PC-3 (cell line): Measurements from ENCODE around the gene RABGAP1L. TPM values are rescaled to one million over a fixed set of nuclear protein-coding genes. Genes with fewer than 3 reads are reported as not detected.
A peak's percentile ranks its signal among the peaks of the same experiment; 100 is the strongest.

Experiments
- ATAC-seq: fragments of 200-7000 bp; cut with Tn5 transposase; 2 replicates; pipeline ENCODE4 v1.9.1; 2020; ENCODE audit warnings: mild to moderate bottlenecking, moderate library complexity
- BruUV-seq: library from RNA; stranded (reverse); fragments of 400-500 nt; replicated peaks from 2 replicates; lab custom pipeline; 2021; lab: Mats Ljungman, UMichigan
- CTCF ChIA-PET: fragments of 300-600 bp; sonication (Branson Sonifier 250); formaldehyde crosslinking; loops from one replicate; lab custom pipeline; 2022; ENCODE audit warnings: antibody characterized with exemption; lab: Charles Lee
- POLR2A ChIA-PET: fragments of 300-600 bp; sonication (Branson Sonifier 250); formaldehyde crosslinking; loops from one replicate; lab custom pipeline; 2022; ENCODE audit warnings: antibody characterized with exemption; ENCODE audit not compliant: unreplicated experiment; lab: Charles Lee
- DNase-seq: peaks from one replicate; pipeline ENCODE4 v3.0.0-alpha.2; 2015
- H2AFZ ChIP-seq: fragments of 300-600 bp; sonication (generic); 2 replicates; pipeline ENCODE4 v1.6.0; 2016; ENCODE audit warnings: antibody characterized with exemption, low read length
- H3F3A ChIP-seq: fragments of 300-600 bp; sonication (generic); one replicate; pipeline ENCODE4 v1.6.0; 2017; ENCODE audit warnings: antibody characterized with exemption, low read length, control low read depth, mild to moderate bottlenecking; ENCODE audit not compliant: unreplicated experiment
- H3K27ac ChIP-seq: fragments of 300-600 bp; sonication (generic); 2 replicates; pipeline ENCODE4 v1.5.1; 2016; ENCODE audit warnings: mild to moderate bottlenecking, low read length
- H3K27me3 ChIP-seq: fragments of 300-600 bp; sonication (generic); 2 replicates; pipeline ENCODE4 v1.6.1; 2016; ENCODE audit warnings: low read length, mixed read lengths
- H3K36me3 ChIP-seq: fragments of 300-600 bp; sonication (generic); 2 replicates; pipeline ENCODE4 v1.6.1; 2016; ENCODE audit warnings: low read depth, mixed run types, low read length, mixed read lengths
- H3K4me1 ChIP-seq: fragments of 300-600 bp; sonication (generic); 2 replicates; pipeline ENCODE4 v1.5.1; 2016; ENCODE audit warnings: low read length; ENCODE audit not compliant: insufficient read depth
- H3K4me2 ChIP-seq: fragments of 300-600 bp; sonication (generic); 2 replicates; pipeline ENCODE4 v1.6.0; 2016; ENCODE audit warnings: low read length
- H3K4me3 ChIP-seq: fragments of 300-600 bp; sonication (generic); 2 replicates; pipeline ENCODE4 v1.5.1; 2016; ENCODE audit warnings: mild to moderate bottlenecking, low read length, mixed read lengths
- H3K79me2 ChIP-seq: fragments of 300-600 bp; sonication (generic); 2 replicates; pipeline ENCODE4 v1.6.1; 2017; ENCODE audit warnings: low read length, mixed read lengths
- H3K9ac ChIP-seq: fragments of 300-600 bp; sonication (generic); 2 replicates; pipeline ENCODE4 v1.6.0; 2016; ENCODE audit warnings: mild to moderate bottlenecking, low read length
- H3K9me2 ChIP-seq: fragments of 300-600 bp; sonication (generic); replicated peaks from 2 replicates; pipeline ENCODE4 v1.6.1; 2016; ENCODE audit warnings: mixed run types, low read length, mixed read lengths
- H3K9me3 ChIP-seq: fragments of 300-600 bp; sonication (generic); 2 replicates; pipeline ENCODE4 v1.6.1; 2016; ENCODE audit warnings: low read length, mixed read lengths
- H4K20me1 ChIP-seq: fragments of 300-600 bp; sonication (generic); 2 replicates; pipeline ENCODE4 v1.6.1; 2016; ENCODE audit warnings: low read length, mixed read lengths
- EZH2 ChIP-seq: fragments of 300-600 bp; sonication (generic); IDR thresholded peaks from one replicate; pipeline ENCODE4 v1.6.1; 2017; ENCODE audit warnings: antibody characterized with exemption, mild to moderate bottlenecking, low read length; ENCODE audit not compliant: unreplicated experiment
- EZH2phosphoT487 ChIP-seq: fragments of 300-600 bp; sonication (generic); IDR thresholded peaks from 2 replicates; pipeline ENCODE4 v1.6.1; 2018; ENCODE audit warnings: mild to moderate bottlenecking, antibody characterized with exemption, low read length, borderline replicate concordance
- intact Hi-C: fragments of 100-400 bp; cut with micrococcal nuclease; formaldehyde crosslinking; loops from 2 replicates; pipeline ENCODE4 v1.9.0; 2023
- total RNA-seq: library from RNA; depleted of rRNA; stranded (reverse); fragments of >200 nt; gene quantifications from 2 replicates; pipeline ENCODE4 v1.2.3, GENCODE V29; 2014
- TF ChIP-seq, protein P1 (sequence below): fragments of 300-600 bp; sonication (generic); conservative IDR thresholded peaks from 2 replicates; pipeline ENCODE4 v1.5.1; 2017; ENCODE audit warnings: antibody characterized with exemption, low read depth, mild to moderate bottlenecking, low read length

RABGAP1L gene
- total RNA-seq, 1 experiment from 2014 or later = 24.4 TPM

GRCh38 chr1:174990382-174990999, 831.2 kb downstream of the RABGAP1L start:
- no peak for TF ChIP-seq EZH2
- TF ChIP-seq, protein P1, sequence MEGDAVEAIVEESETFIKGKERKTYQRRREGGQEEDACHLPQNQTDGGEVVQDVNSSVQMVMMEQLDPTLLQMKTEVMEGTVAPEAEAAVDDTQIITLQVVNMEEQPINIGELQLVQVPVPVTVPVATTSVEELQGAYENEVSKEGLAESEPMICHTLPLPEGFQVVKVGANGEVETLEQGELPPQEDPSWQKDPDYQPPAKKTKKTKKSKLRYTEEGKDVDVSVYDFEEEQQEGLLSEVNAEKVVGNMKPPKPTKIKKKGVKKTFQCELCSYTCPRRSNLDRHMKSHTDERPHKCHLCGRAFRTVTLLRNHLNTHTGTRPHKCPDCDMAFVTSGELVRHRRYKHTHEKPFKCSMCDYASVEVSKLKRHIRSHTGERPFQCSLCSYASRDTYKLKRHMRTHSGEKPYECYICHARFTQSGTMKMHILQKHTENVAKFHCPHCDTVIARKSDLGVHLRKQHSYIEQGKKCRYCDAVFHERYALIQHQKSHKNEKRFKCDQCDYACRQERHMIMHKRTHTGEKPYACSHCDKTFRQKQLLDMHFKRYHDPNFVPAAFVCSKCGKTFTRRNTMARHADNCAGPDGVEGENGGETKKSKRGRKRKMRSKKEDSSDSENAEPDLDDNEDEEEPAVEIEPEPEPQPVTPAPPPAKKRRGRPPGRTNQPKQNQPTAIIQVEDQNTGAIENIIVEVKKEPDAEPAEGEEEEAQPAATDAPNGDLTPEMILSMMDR = no peak
- TF ChIP-seq EZH2phosphoT487 = no peak
- Histone ChIP-seq H3K9me3 (no peaks in the 10 kb centered on the region), H3K9me2 (no peaks in the 10 kb centered on the region), H3K79me2 (no peaks in the 10 kb centered on the region), H3K4me1 (peaks cover 16% of the 10 kb centered on the region), H4K20me1 (no peaks in the 10 kb centered on the region), H3K27me3 (no peaks in the 10 kb centered on the region), H3K4me2 (peak overlapping the region; percentile 93), H3F3A (no peaks in the 10 kb centered on the region), H3K36me3 (no peaks in the 10 kb centered on the region), H3K9ac (peak overlapping the region; percentile 61), H3K4me3 (peak overlapping the region; percentile 84), H2AFZ (peak overlapping the region; percentile 89), H3K27ac (no peak overlapping the region)
- POLR2A ChIA-PET = no interaction called here
- BruUV-seq = no TSS peak
- DNase-seq = peak; percentile 73
- intact Hi-C loops = no loop called here
- ATAC-seq = peak; percentile 88
- CTCF ChIA-PET = no interaction called here

GRCh38 chr1:174991473-174991872, 832.2 kb downstream of the RABGAP1L start:
- POLR2A ChIA-PET = interaction anchor here (0.6 kb wide), 1 partner anchor 89 kb away, joined by 3 read pairs; no protein-coding TSS in a partner anchor
- DNase-seq (no peak), ATAC-seq (no peak)
- CTCF ChIA-PET = no interaction called here
- no peaks in the 10 kb centered on the region for H3K9me2 ChIP-seq
- H3K79me2 ChIP-seq = no peaks in the 10 kb centered on the region
- no peak overlapping the region for H2AFZ ChIP-seq
- peaks cover 26% of the 10 kb centered on the region for H3K4me1 ChIP-seq
- H3K27me3 ChIP-seq = no peaks in the 10 kb centered on the region
- no peak overlapping the region for H3K27ac ChIP-seq
- no peak overlapping the region for H3K4me3 ChIP-seq
- H3K36me3 ChIP-seq = no peaks in the 10 kb centered on the region
- H3K9me3 ChIP-seq = no peaks in the 10 kb centered on the region
- H3K9ac ChIP-seq = no peak overlapping the region
- H4K20me1 ChIP-seq = no peaks in the 10 kb centered on the region
- no TSS peak for BruUV-seq
- intact Hi-C loops = no loop called here
- peak overlapping the region; percentile 93; the same call in 1 of the 2 replicates for H3K4me2 ChIP-seq
- TF ChIP-seq EZH2 = no peak
- TF ChIP-seq EZH2phosphoT487 = no peak
- TF ChIP-seq, protein P1 = no peak
- no peaks in the 10 kb centered on the region for H3F3A ChIP-seq

- no peaks in the 10 kb centered on the region for H4K20me1 ChIP-seq
- peaks cover 7% of the 10 kb centered on the region for H3K79me2 ChIP-seq
- no peak for ATAC-seq
- H3K36me3 ChIP-seq = no peaks in the 10 kb centered on the region
- ChIA-PET CTCF (no interaction called here), POLR2A (no interaction called here)
- peaks cover 43% of the 10 kb centered on the region for H3K4me1 ChIP-seq
- no peaks in the 10 kb centered on the region for H3K9me2 ChIP-seq
- H2AFZ ChIP-seq = no peak overlapping the region
- H3K9ac ChIP-seq = no peak overlapping the region
- H3K4me3 ChIP-seq = no peak overlapping the region
- H3K27ac ChIP-seq = no peak overlapping the region
- BruUV-seq = no TSS peak
- no peaks in the 10 kb centered on the region for H3K27me3 ChIP-seq
- peak; percentile 9 for DNase-seq
- TF ChIP-seq EZH2phosphoT487 = no peak
- TF ChIP-seq, protein P1 = no peak
- no peak for TF ChIP-seq EZH2
- H3K4me2 ChIP-seq = peak overlapping the region; percentile 22; the same call in 1 of the 2 replicates
- H3F3A ChIP-seq = no peaks in the 10 kb centered on the region
- H3K9me3 ChIP-seq = no peaks in the 10 kb centered on the region
- intact Hi-C loops = loop anchor here (5.0 kb wide), 1 partner anchor 223 kb away; no protein-coding TSS in a partner anchor
Observed at GRCh38 chr1:174995121-174995520, 835.8 kb downstream of the RABGAP1L start.
